Thyroid gland (tissue), 4 donors: ENCODE data around the gene FKBP11. TPM values are rescaled to one million over a fixed set of nuclear protein-coding genes. Genes with fewer than 3 reads are reported as not detected.
"Not testable (repeated sequence)": the region's sequence is repeated elsewhere in the genome, so short reads cannot be mapped to it uniquely, and the experiment has no call there.

Experiments used
- DNase-seq, 2 donors: peaks; one replicate each; pipeline ENCODE4 v3.0.0-alpha.2; 2019
- H3K27ac ChIP-seq, 3 donors: fragments of 200-600 bp; sonication (generic); 1 replicate in 2 of 3; 2 replicates in 1 of 3; pipeline ENCODE4 v1.5.1; 2016 to 2019; ENCODE audit warnings: mild to moderate bottlenecking in 1 of 3, moderate library complexity in 1 of 3
- H3K27me3 ChIP-seq: fragments of 200-600 bp; sonication (generic); one replicate; pipeline ENCODE4 v1.5.1; 2019
- H3K36me3 ChIP-seq, 2 donors: fragments of 200-600 bp; sonication (generic); one replicate each; pipeline ENCODE4 v1.5.1; 2016 to 2019
- H3K4me1 ChIP-seq, 2 donors: fragments of 200-600 bp; sonication (generic); one replicate each; pipeline ENCODE4 v1.5.1; 2017 to 2019
- H3K4me3 ChIP-seq, 3 donors: fragments of 200-600 bp; sonication (generic); replicated peaks in 1 of 3; 1 replicate in 2 of 3; 2 replicates in 1 of 3; pipeline ENCODE4 v1.5.1; 2016; ENCODE audit warnings: mild to moderate bottlenecking in 1 of 3
- H3K9me3 ChIP-seq: fragments of 200-600 bp; sonication (generic); one replicate; pipeline ENCODE4 v1.5.1; 2017
- POLR2A ChIP-seq, 2 donors: fragments of 450-650 bp; IDR thresholded peaks; one replicate each; pipeline ENCODE4 v1.6.1; 2017; ENCODE audit warnings: antibody characterized with exemption in 2 of 2, mild to moderate bottlenecking in 2 of 2, moderate library complexity in 1 of 2
- WGBS, 2 donors: methylation state at CpG; one replicate each; pipeline ENCODE4 v1.1.5; 2017; 5-methylcytosine and 5-hydroxymethylcytosine counted together
- intact Hi-C: fragments of 100-400 bp; cut with DNase I; formaldehyde crosslinking; loops from one replicate; pipeline ENCODE4 v1.15.1; 2023
- total RNA-seq, 4 donors: library from RNA; depleted of rRNA; stranded (reverse); fragments of >200 nt; gene quantifications; one replicate each; pipeline ENCODE4 v1.2.3, GENCODE V29; 2016
- TF ChIP-seq, protein P1 (sequence below), 6 experiments: fragments of 200-600 bp in 3 of 6; fragments of 450-650 bp in 3 of 6; sonication (generic) in 3 of 6; IDR thresholded peaks; one replicate each; pipeline ENCODE4 v1.5.1; 2016 to 2019; ENCODE audit warnings: antibody characterized with exemption in 6 of 6, mild to moderate bottlenecking in 2 of 6, inconsistent platforms in 1 of 6, moderate library complexity in 1 of 6

FKBP11 gene
- total RNA-seq, 4 donors from 2014 or later = 9.0 to 20.1 (median 16.5) TPM

- intact Hi-C loops = no loop called here
- TF ChIP-seq, protein P1, sequence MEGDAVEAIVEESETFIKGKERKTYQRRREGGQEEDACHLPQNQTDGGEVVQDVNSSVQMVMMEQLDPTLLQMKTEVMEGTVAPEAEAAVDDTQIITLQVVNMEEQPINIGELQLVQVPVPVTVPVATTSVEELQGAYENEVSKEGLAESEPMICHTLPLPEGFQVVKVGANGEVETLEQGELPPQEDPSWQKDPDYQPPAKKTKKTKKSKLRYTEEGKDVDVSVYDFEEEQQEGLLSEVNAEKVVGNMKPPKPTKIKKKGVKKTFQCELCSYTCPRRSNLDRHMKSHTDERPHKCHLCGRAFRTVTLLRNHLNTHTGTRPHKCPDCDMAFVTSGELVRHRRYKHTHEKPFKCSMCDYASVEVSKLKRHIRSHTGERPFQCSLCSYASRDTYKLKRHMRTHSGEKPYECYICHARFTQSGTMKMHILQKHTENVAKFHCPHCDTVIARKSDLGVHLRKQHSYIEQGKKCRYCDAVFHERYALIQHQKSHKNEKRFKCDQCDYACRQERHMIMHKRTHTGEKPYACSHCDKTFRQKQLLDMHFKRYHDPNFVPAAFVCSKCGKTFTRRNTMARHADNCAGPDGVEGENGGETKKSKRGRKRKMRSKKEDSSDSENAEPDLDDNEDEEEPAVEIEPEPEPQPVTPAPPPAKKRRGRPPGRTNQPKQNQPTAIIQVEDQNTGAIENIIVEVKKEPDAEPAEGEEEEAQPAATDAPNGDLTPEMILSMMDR (IDR thresholded peaks at IDR 0.05) = no peak
- no peak for TF ChIP-seq POLR2A (IDR thresholded peaks at IDR 0.05)
- H3K36me3 ChIP-seq = no peaks in the 10 kb centered on the region
- H3K4me3 ChIP-seq = no peak overlapping the region
- no peak for DNase-seq
- no peak overlapping the region for H3K27ac ChIP-seq
- H3K27me3 ChIP-seq = no peaks in the 10 kb centered on the region
- H3K4me1 ChIP-seq = peaks cover 0 to 4% of the 10 kb centered on the region in 2 donors
- WGBS, 2 donors = 90% methylated on average over 3 of the region's 3 CpGs
- no peaks in the 10 kb centered on the region for H3K9me3 ChIP-seq
These were observed 2.2 kb downstream of the FKBP11 start for GRCh38 chr12:48923117-48923516.

GRCh38 chr12:48917857-48918537, 7.3 kb downstream of the FKBP11 start:
- DNase-seq = no peak
- H3K9me3 ChIP-seq = no peaks in the 10 kb centered on the region
- intact Hi-C loops = no loop called here
- WGBS, 2 donors = 62 to 74% methylated on average over 3 of the region's 3 CpGs
- no peaks in the 10 kb centered on the region for H3K36me3 ChIP-seq
- no peaks in the 10 kb centered on the region for H3K27me3 ChIP-seq
- H3K4me3 ChIP-seq = no peak overlapping the region
- no peaks in the 10 kb centered on the region for H3K4me1 ChIP-seq
- TF ChIP-seq, protein P1 (IDR thresholded peaks at IDR 0.05) = no peak
- no peak for TF ChIP-seq POLR2A (IDR thresholded peaks at IDR 0.05)
- H3K27ac ChIP-seq = no peak overlapping the region

- Histone ChIP-seq H3K4me1 (no peaks in the 10 kb centered on the region), H3K36me3 (no peaks in the 10 kb centered on the region), H3K27ac (no peak overlapping the region), H3K27me3 (no peaks in the 10 kb centered on the region), H3K9me3 (no peaks in the 10 kb centered on the region), H3K4me3 (no peak overlapping the region)
- intact Hi-C loops = no loop called here
- DNase-seq = no peak
- TF ChIP-seq, protein P1 (IDR thresholded peaks at IDR 0.05) = no peak
- no peak for TF ChIP-seq POLR2A (IDR thresholded peaks at IDR 0.05)
These were observed 15.1 kb downstream of the FKBP11 start for GRCh38 chr12:48910196-48910595.

DNA sequence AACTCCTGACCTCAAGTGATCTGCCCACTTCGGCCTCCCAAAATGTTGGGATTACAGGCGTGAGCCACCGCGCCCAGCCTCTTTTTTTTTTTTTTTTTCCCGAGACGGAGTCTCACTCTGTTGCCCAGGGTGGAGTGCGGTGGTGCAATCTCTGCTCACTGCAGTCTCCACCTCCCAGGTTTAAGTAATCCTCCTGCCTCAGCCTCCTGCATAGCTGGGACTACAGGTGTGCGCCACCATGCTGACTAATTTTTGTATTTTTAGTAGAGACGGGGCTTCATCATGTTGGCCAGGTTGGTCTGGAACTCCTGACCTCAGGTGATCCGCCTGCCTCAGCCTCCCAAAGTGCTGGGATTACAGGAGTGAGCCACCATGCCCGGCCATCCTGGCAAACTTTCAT, 15.6 kb downstream of the FKBP11 start:
- not testable (repeated sequence) for H3K4me1 ChIP-seq, DNase-seq

GRCh38 chr12:48907245-48907644, 18.0 kb downstream of the FKBP11 start:
- no peak for DNase-seq
- peaks cover 0 to 6% of the 10 kb centered on the region in 2 donors for H3K4me1 ChIP-seq
- TF ChIP-seq POLR2A (IDR thresholded peaks at IDR 0.05) = no peak
- TF ChIP-seq, protein P1 (IDR thresholded peaks at IDR 0.05) = no peak
- H3K36me3 ChIP-seq = no peaks in the 10 kb centered on the region
- 62 to 71% methylated on average over 3 of the region's 3 CpGs for WGBS, 2 donors
- H3K27ac ChIP-seq = no peak overlapping the region
- H3K9me3 ChIP-seq = no peaks in the 10 kb centered on the region
- H3K27me3 ChIP-seq = no peaks in the 10 kb centered on the region
- H3K4me3 ChIP-seq = no peak overlapping the region
- intact Hi-C loops = no loop called here

More for the DNA sequence above, 15.6 kb downstream of the FKBP11 start:
- WGBS, 2 donors = 87 to 89% methylated on average over 11 of the region's 11 CpGs
- H3K27ac ChIP-seq, intact Hi-C loops, H3K9me3 ChIP-seq, H3K27me3 ChIP-seq, H3K4me3 ChIP-seq, H3K36me3 ChIP-seq: not testable (repeated sequence)
